IPS-15b (cell line): Measurements from ENCODE around the gene FPR1.

Source experiments
- H3K27me3 ChIP-seq: one replicate; pipeline ENCODE4 v1.6.1; 2013; ENCODE audit warnings: low read length; ENCODE audit not compliant: control insufficient read depth, insufficient read depth
- H3K36me3 ChIP-seq: one replicate; pipeline ENCODE4 v1.6.1; 2013; ENCODE audit warnings: low read length; ENCODE audit not compliant: control insufficient read depth, insufficient read depth
- H3K4me1 ChIP-seq: one replicate; pipeline ENCODE4 v1.6.1; 2013; ENCODE audit warnings: mild to moderate bottlenecking, low read length; ENCODE audit not compliant: control insufficient read depth, insufficient read depth
- H3K4me3 ChIP-seq: one replicate; pipeline ENCODE4 v1.5.1; 2013; ENCODE audit warnings: low read depth, low read length
- H3K9ac ChIP-seq: one replicate; pipeline ENCODE4 v1.6.1; 2013; ENCODE audit warnings: low read depth, mild to moderate bottlenecking, low read length
- H3K9me3 ChIP-seq: one replicate; pipeline ENCODE4 v1.6.1; 2013; ENCODE audit warnings: mild to moderate bottlenecking, low read length; ENCODE audit not compliant: control insufficient read depth, insufficient read depth

FPR1 gene

GRCh38 chr19:51733742-51734522 lies 17.7 kb downstream of the FPR1 start:
- H3K9me3 ChIP-seq = no peaks in the 10 kb centered on the region
- H3K36me3 ChIP-seq = no peaks in the 10 kb centered on the region
- no peak overlapping the region for H3K4me3 ChIP-seq
- H3K27me3 ChIP-seq = no peaks in the 10 kb centered on the region
- H3K9ac ChIP-seq = no peak overlapping the region
- peaks cover 14% of the 10 kb centered on the region for H3K4me1 ChIP-seq

GRCh38 chr19:51729781-51730180 lies 21.9 kb downstream of the FPR1 start:
- Histone ChIP-seq H3K4me3 (no peak overlapping the region), H3K4me1 (peaks cover 30% of the 10 kb centered on the region), H3K9me3 (no peaks in the 10 kb centered on the region), H3K36me3 (no peaks in the 10 kb centered on the region), H3K9ac (no peak overlapping the region), H3K27me3 (no peaks in the 10 kb centered on the region)

GRCh38 chr19:51727349-51727880 lies 24.3 kb downstream of the FPR1 start:
- Histone ChIP-seq H3K4me3 (no peak overlapping the region), H3K27me3 (no peaks in the 10 kb centered on the region), H3K9me3 (no peaks in the 10 kb centered on the region), H3K4me1 (peaks cover 21% of the 10 kb centered on the region), H3K36me3 (no peaks in the 10 kb centered on the region), H3K9ac (no peak overlapping the region)

- Histone ChIP-seq H3K27me3 (no peaks in the 10 kb centered on the region), H3K36me3 (no peaks in the 10 kb centered on the region), H3K9me3 (no peaks in the 10 kb centered on the region), H3K4me3 (peak overlapping the region; percentile 35), H3K9ac (no peak overlapping the region), H3K4me1 (peaks cover 21% of the 10 kb centered on the region)
Observed at GRCh38 chr19:51726049-51726448, 25.6 kb downstream of the FPR1 start.

- H3K36me3 ChIP-seq = no peaks in the 10 kb centered on the region
- no peak overlapping the region for H3K9ac ChIP-seq
- peaks cover 18% of the 10 kb centered on the region for H3K4me1 ChIP-seq
- peaks cover 6% of the 10 kb centered on the region for H3K27me3 ChIP-seq
- H3K4me3 ChIP-seq = no peak overlapping the region
- H3K9me3 ChIP-seq = no peaks in the 10 kb centered on the region
Observed at GRCh38 chr19:51724543-51724942, 27.1 kb downstream of the FPR1 start.

GRCh38 chr19:51722492-51722891 lies 29.2 kb downstream of the FPR1 start:
- Histone ChIP-seq H3K4me3 (no peak overlapping the region), H3K27me3 (peaks cover 26% of the 10 kb centered on the region), H3K4me1 (peaks cover 12% of the 10 kb centered on the region)

GRCh38 chr19:51721905-51722304 lies 29.8 kb downstream of the FPR1 start:
- H3K4me3 ChIP-seq = no peak overlapping the region
- H3K36me3 ChIP-seq = no peaks in the 10 kb centered on the region
- H3K9me3 ChIP-seq = no peaks in the 10 kb centered on the region
- H3K9ac ChIP-seq = no peak overlapping the region
- peaks cover 28% of the 10 kb centered on the region for H3K27me3 ChIP-seq
- peaks cover 12% of the 10 kb centered on the region for H3K4me1 ChIP-seq

More at GRCh38 chr19:51722492-51722891, 29.2 kb downstream of the FPR1 start:
- Histone ChIP-seq H3K9ac (no peak overlapping the region), H3K36me3 (no peaks in the 10 kb centered on the region), H3K9me3 (no peaks in the 10 kb centered on the region)

GRCh38 chr19:51719251-51719988 lies 32.3 kb downstream of the FPR1 start:
- peaks cover 28% of the 10 kb centered on the region for H3K27me3 ChIP-seq
- H3K4me3 ChIP-seq = peak overlapping the region; percentile 58
- no peaks in the 10 kb centered on the region for H3K4me1 ChIP-seq
- H3K9me3 ChIP-seq = no peaks in the 10 kb centered on the region
- no peak overlapping the region for H3K9ac ChIP-seq
- H3K36me3 ChIP-seq = peaks cover 4% of the 10 kb centered on the region

GRCh38 chr19:51716925-51717324 lies 34.8 kb downstream of the FPR1 start:
- Histone ChIP-seq H3K27me3 (peaks cover 28% of the 10 kb centered on the region), H3K9ac (no peak overlapping the region), H3K4me1 (no peaks in the 10 kb centered on the region), H3K9me3 (no peaks in the 10 kb centered on the region), H3K36me3 (peaks cover 9% of the 10 kb centered on the region), H3K4me3 (no peak overlapping the region)

GRCh38 chr19:51715850-51716249 lies 35.8 kb downstream of the FPR1 start:
- Histone ChIP-seq H3K36me3 (peaks cover 9% of the 10 kb centered on the region), H3K4me1 (no peaks in the 10 kb centered on the region), H3K9me3 (no peaks in the 10 kb centered on the region), H3K27me3 (peaks cover 28% of the 10 kb centered on the region), H3K4me3 (no peak overlapping the region), H3K9ac (no peak overlapping the region)

- H3K9me3 ChIP-seq = no peaks in the 10 kb centered on the region
- no peak overlapping the region for H3K9ac ChIP-seq
- peaks cover 9% of the 10 kb centered on the region for H3K36me3 ChIP-seq
- H3K4me3 ChIP-seq = no peak overlapping the region
- peaks cover 24% of the 10 kb centered on the region for H3K27me3 ChIP-seq
- no peaks in the 10 kb centered on the region for H3K4me1 ChIP-seq
Observed at GRCh38 chr19:51714848-51715247, 36.8 kb downstream of the FPR1 start.
